ENCODE measurements around the gene CFAP57. TPM values are rescaled to one million over a fixed set of nuclear protein-coding genes. Genes with fewer than 3 reads are reported as not detected.

Gene CFAP57
- total and polyA plus RNA-seq, 9 of the 15 experiments (the other 6 are each of a cell fraction or from before 2014, with no cell fraction given) = 0.04 to 0.22 (median 0.07) TPM; not detected in 3

GRCh38 chr1:43171876-43172526 is at the start of gene CFAP57, which contains the start of gene EBNA1BP2 (continued):
- TF ChIP-seq NR2C1 (IDR thresholded peaks at IDR 0.05) (peak; percentile 88), NR2C1 (tag; IDR thresholded peaks at IDR 0.05) (peak; percentile 88), POLR2B (IDR thresholded peaks at IDR 0.05; ENCODE audit: low read depth, partially characterized antibody) (peak; percentile 67), ZNF639 (CRISPR knock-in tag; conservative IDR thresholded peaks at IDR 0.05 in 1 of 2, IDR thresholded peaks at IDR 0.05 in 1 of 2) (peak in 1 of 2 experiments; percentile 53; a peak in 1 of 4 replicates), CCNT2 (IDR thresholded peaks at IDR 0.05; ENCODE audit: borderline replicate concordance, extremely low read depth, insufficient read length, low read depth, low read length) (no peak), MTA2 (IDR thresholded peaks at IDR 0.05; ENCODE audit: low read depth) (no peak), TAF15 (IDR thresholded peaks at IDR 0.05; ENCODE audit: low read depth, low read length) (no peak), ZNF449 (CRISPR knock-in tag; IDR thresholded peaks at IDR 0.05) (no peak), FOXP1 (CRISPR knock-in tag; IDR thresholded peaks at IDR 0.05) (no peak), TARDBP (IDR thresholded peaks at IDR 0.05) (no peak), ZFPM2 (CRISPR knock-in tag; IDR thresholded peaks at IDR 0.05) (no peak), ZEB2 (IDR thresholded peaks at IDR 0.05) (no peak), CBX1 (IDR thresholded peaks at IDR 0.05; ENCODE audit: low read depth) (0 out of 2 replicates have a peak, but pooled peaks have one; percentile 50), ZNF764 (CRISPR knock-in tag; IDR thresholded peaks at IDR 0.05; ENCODE audit: low read depth) (no peak), ZNF696 (CRISPR knock-in tag; conservative IDR thresholded peaks at IDR 0.05) (no peak), SAP30 (IDR thresholded peaks at IDR 0.05; ENCODE audit: borderline replicate concordance, insufficient read depth, low read depth, low read length, poor library complexity, severe bottlenecking) (peak; percentile 100), PHF21A (IDR thresholded peaks at IDR 0.05; ENCODE audit: borderline replicate concordance, low read depth) (no peak)
- TF ChIP-seq, protein P1, sequence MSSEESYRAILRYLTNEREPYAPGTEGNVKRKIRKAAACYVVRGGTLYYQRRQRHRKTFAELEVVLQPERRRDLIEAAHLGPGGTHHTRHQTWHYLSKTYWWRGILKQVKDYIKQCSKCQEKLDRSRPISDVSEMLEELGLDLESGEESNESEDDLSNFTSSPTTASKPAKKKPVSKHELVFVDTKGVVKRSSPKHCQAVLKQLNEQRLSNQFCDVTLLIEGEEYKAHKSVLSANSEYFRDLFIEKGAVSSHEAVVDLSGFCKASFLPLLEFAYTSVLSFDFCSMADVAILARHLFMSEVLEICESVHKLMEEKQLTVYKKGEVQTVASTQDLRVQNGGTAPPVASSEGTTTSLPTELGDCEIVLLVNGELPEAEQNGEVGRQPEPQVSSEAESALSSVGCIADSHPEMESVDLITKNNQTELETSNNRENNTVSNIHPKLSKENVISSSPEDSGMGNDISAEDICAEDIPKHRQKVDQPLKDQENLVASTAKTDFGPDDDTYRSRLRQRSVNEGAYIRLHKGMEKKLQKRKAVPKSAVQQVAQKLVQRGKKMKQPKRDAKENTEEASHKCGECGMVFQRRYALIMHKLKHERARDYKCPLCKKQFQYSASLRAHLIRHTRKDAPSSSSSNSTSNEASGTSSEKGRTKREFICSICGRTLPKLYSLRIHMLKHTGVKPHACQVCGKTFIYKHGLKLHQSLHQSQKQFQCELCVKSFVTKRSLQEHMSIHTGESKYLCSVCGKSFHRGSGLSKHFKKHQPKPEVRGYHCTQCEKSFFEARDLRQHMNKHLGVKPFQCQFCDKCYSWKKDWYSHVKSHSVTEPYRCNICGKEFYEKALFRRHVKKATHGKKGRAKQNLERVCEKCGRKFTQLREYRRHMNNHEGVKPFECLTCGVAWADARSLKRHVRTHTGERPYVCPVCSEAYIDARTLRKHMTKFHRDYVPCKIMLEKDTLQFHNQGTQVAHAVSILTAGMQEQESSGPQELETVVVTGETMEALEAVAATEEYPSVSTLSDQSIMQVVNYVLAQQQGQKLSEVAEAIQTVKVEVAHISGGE (CRISPR knock-in tag; IDR thresholded peaks at IDR 0.05) = peak in 2 of 3 experiments; percentile 87 to 98; a peak in 4 of 6 replicates

All from K562 (cell line).